Sciatic nerve (tissue), 2 donors: ENCODE results near the gene CR1L. TPM values are rescaled to one million over a fixed set of nuclear protein-coding genes. Genes with fewer than 3 reads are reported as not detected.
"Not testable (repeated sequence)": the region's sequence is repeated elsewhere in the genome, so short reads cannot be mapped to it uniquely, and the experiment has no call there.

Experiments used
- ATAC-seq: fragments of 200-7000 bp; cut with Tn5 transposase; one replicate; pipeline ENCODE4 v1.9.1; 2020; ENCODE audit warnings: mild to moderate bottlenecking, moderate library complexity
- DNase-seq: peaks from one replicate; pipeline ENCODE4 v3.0.0-alpha.2; 2020; ENCODE audit warnings: low spot score
- intact Hi-C: fragments of 100-400 bp; cut with DNase I; formaldehyde crosslinking; loops from one replicate; pipeline ENCODE4 v1.14.2; 2022
- total RNA-seq: library from RNA; stranded (reverse); fragmentation: NEBNext Ultra II Directional; extraction: Animal tissue kit (Norgen Biotek cat#: 25700); gene quantifications from one replicate; pipeline ENCODE4 v1.2.1, GENCODE V29; 2021
- donor health status: DM: no; HTN: no; CAD: no.
- donor health status: DM: no; HTN: no; CAD: no.

Gene CR1L
- total RNA-seq, 1 donor from 2014 or later = 0.45 TPM

DNA sequence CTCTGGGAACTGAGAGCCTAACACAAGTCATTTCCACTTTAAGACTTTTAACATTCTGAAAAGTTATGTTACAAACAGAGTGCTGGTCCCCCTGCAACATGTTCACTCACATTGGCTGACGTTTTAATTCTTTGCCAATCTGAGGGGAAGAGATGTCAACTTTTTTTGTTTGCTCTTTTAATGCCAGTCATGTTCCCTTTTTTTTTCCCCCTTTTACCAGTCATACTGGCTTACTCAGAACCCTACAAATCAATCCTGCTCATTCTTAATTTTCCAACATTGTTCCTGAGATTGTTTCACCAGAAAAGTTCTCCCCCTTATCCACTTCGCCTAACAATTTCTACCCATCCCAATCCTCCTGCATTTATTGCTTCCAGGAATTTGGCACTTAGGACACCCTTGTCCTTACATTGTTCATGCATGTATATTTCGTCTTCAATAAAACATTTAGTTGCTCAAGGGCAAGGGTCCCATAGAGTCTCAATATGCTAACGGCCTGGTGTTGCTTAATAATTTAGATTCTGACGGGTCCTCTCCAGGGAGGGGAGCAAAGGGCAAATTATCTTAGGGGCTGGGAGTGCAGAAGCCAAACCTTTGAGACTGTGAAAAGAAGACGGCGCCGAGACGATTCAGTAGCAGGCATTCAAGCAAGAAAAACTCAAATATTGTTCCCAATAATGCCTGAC is 624 bp upstream of the CR1L start:
- no peak for ATAC-seq

DNA sequence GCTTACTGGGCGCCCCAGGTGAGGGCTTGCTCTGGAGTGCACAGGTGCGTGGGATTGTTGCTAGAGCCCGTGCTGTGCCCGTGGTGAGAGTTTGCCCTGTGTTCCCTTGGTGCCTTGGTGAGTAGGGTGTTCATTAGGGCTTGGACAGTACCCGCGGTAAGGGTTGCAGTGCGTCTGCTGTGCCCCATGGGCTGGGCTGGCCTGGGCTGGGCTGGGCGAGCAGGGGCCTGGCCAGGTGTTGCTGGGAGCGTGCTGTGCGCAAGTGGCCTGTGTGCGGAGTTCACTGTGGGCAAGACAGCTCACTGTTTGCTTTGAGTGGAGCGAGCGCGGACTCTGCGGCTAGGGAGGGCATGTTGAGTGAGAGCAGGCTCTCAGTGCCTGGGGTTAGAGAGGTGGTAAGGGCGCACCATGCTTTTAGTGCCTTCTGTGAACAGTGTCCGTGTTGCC is 725 bp downstream of the CR1L start:
- no peak for DNase-seq
- intact Hi-C loops = no loop called here
- peak; percentile 40 for ATAC-seq

More for the DNA sequence above, 624 bp upstream of the CR1L start:
- no peak for DNase-seq
- intact Hi-C loops = no loop called here

DNA sequence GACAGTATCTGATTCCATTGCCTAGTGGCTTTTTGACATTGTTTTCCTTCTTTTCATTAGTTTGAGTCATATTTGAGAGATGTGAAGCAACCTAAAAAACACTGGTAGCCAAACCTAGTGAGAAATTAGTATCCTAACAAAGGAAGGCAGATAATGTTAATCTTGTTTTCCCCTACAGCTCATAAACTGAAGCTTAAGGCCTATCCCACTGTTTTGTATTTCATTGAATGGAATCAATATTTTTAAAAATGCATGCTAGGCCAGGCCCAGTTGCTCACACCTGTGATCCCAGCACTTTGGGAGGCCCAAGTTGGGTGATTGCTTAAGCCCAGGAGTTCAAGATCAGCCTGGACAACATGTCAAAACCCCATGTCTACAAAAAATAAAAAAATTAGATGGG is 1.2 kb downstream of the CR1L start:
- intact Hi-C loops = no loop called here

DNA sequence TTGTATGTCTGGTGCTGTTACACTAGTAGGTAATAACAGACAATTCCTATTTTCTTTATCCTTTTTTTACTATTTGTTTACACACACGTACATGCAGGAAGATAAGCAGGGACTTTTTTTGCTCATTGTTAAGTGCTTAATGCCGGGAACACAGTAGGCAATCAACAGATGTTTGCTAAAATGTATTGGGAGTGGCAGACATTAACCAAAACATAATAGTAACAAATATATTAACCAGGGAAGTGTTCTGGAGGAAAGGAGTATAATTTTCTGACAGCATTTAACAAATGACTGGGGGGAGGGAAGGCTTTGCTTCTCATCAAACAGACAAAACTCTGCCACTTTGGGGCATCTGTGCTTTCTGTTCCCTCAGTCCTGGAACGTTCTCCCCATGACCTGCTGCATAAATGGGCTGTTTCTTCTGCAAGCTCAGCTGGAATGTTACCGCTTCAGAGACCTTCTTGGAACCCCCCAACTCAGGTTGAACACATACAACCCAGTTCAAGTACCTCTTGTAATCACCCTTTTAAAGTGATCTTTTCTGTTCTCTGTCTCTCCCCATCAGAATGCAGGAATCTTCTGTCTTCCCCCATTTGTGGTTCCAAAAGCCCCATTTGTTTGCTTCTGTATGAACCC is 2.1 kb downstream of the CR1L start:
- DNase-seq (no peak), ATAC-seq (no peak)
- intact Hi-C loops = no loop called here

More for the DNA sequence above, 1.2 kb downstream of the CR1L start:
- ATAC-seq (no peak), DNase-seq (no peak)

DNA sequence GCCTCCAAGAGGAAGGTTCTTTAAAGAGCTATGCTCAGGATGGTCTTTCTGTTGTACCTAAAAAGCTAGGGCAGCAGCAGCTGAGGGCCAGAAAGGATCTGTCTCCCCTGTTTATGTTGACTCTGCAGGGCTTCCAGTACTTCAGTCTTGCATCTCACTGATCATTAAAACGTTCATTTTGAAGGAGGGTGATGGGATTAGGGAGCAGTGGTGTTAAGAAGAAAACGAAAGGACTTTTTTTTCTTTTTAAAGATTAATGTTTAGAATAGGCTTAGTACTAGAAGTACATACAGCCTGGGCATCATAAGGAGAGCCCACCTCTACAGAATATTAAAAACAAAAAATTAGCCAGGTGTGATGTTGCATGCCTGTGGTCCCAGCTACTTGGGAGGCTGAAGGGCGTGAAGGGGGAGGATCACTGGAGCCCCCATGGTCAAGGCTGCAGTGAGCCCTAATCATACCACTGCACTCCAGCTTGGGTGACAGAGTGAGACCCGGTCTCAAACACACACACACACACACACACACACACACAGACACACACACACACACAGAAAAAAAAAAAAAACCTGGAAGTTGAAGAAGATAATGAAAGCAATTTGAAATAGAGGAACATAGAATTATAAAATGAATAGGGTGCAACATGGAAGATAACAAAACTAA is 2.9 kb downstream of the CR1L start:
- intact Hi-C loops = no loop called here
- no peak for ATAC-seq
- no peak for DNase-seq

DNA sequence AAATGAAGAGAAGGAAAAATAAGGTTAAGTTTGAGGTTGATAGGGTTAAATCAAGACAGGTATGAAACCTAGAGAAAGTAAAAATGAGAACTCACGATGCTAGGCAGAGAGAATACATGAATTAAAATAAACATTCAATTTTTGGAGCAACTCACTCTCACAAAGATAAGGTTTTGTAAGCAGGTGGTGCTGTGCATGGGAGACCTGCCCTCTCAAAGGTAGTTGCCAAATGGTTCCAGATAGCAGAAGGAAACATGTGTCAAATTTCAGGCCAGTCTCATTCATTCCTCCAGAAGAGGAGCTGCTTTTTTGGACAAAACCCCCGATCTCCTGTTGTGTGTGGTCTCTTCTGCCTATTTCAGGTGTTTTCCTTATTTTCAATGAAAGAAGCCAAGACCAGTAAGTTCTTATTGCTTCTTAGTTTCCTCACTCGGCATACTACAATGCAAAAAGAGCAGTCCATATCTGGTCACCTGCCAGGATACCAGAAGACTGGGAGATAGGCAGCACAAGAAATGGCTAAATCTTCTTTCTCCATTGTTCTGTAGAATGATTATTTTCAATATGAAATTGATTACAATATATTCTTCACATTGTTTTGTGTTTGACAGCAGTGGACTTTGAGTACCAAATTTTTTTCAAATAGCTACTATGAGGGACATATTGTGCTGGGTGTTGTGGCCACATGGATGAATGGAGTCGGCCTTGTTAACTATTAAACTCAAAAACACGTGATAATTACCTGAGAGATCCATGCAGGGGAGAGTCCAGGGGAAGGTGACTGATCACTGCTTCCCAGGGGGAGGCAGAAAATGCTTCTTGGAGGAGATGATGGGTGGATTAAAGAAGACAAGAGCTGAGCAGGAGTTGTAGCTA is 3.6 kb downstream of the CR1L start:
- ATAC-seq = no peak
- intact Hi-C loops = no loop called here

DNA sequence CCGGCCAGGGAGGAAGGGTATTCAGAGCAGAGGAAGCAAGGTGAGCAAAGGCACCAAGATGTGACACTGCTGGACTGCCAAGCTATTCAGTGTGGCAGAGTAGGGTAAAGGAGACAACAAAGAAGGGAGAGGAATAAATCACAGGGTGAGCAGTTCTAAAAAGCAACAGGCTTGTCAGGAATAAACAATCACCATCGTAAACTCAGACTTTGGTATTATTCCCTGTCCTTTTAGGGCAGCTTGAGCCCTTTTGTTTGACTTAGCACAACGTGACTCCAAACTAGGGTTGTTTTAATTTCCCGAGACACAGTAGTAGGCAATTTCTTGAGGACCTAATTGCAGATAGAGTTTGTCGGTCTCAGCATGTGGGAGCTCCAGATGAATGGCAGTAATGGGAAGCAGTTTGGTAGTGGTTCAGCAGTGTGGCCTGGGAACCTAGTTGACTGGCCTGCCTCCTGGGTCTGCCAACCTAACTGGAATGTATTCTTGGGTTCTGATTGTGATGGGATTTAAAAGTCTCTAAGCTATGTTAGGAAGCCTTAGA is 4.3 kb downstream of the CR1L start:
- DNase-seq = no peak
- ATAC-seq = no peak
- intact Hi-C loops = no loop called here

More for the DNA sequence above, 3.6 kb downstream of the CR1L start:
- no peak for DNase-seq

DNA sequence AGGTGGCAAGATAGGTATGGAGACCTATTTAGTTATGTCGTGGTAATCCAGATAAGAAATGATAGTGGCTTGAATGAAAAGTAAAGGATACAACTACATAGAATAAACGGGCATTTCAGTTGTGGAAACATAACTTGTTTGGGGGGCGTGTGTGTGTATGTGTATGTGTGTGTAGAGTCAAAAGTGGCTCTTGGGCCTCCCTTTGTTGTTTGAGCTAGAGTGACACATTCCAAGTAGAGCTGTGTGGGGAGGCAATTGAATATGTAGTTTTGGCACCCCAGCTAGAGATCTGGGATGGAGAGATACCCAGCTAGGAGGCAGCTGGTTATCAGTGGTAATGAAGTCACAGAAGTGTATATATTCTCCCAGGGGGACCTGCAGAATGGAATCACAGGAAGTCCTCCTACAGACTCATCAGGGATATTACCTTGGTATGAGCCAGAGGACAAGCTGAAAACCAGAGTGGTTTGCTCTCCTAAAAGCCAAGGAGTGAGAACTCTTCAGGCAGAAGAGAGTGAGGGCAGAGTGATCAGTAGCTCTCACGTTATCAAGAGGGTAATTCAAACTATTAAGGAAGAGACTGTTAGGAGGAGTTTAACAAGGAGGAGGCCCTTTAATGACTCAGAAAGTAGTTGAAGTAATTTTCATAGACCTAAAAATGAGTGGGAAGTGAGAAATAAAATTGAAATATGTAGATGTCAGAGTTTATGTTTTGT is 5.1 kb downstream of the CR1L start:
- intact Hi-C loops = no loop called here
- no peak for ATAC-seq
- DNase-seq = no peak

DNA sequence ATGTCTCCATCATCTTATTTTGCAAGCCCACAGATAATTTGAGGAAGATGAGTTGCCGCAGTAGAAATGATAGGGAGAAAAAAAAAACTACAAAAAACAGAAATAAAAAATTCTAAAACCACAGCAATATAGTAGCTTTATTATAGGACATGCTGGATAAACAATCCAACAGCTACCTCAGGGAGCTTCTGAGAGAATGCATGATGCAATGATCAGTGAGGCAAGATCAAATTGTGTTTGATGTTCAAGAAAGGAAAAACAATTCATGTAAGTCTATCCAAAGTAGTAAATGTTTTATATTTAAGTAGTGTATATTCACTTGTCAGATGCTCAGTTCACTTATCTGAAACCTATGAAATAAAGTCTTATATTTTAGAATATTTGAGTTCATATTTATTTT is 6.7 kb downstream of the CR1L start:
- ATAC-seq (no peak), DNase-seq (no peak)
- intact Hi-C loops = no loop called here

DNA sequence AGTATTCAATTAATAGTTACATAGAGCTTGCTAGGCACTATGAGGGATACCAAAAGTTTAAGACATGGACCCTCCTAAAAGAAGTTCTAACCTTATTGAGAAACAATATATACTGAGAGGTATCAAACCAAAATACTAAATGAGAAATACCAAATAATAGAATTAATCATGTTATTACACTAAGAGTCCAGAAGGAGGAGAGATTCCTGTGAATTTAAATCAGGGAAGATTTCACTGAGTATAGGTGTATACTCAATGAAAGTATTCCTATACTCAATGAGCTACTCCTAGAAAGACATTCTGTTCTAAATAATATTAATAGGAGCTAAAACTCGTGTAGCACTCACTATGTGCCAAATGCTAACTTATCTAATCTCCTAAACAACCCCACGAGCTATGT is 9.4 kb downstream of the CR1L start:
- intact Hi-C loops = no loop called here
- DNase-seq (no peak), ATAC-seq (no peak)

DNA sequence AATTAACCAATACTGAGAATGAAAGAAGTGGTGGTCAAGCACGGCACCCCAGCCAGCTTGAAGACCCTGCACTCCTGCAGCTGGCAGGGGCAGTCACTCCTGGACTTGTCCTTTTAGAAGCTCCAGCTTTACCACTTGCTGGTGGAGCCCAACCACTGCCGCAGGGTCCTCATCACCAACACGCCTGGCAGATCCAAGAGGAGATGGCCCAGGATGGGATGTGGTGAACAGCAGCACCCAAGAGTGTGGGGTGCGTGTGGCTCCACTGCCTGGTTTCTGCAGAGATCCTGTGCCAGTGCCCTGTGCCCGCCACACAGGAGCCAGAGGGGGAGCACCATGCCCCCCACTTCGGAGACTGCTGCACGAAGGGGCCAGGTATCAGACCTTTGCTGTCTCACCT is 13.5 kb downstream of the CR1L start:
- DNase-seq = no peak
- ATAC-seq = no peak
- intact Hi-C loops = no loop called here

DNA sequence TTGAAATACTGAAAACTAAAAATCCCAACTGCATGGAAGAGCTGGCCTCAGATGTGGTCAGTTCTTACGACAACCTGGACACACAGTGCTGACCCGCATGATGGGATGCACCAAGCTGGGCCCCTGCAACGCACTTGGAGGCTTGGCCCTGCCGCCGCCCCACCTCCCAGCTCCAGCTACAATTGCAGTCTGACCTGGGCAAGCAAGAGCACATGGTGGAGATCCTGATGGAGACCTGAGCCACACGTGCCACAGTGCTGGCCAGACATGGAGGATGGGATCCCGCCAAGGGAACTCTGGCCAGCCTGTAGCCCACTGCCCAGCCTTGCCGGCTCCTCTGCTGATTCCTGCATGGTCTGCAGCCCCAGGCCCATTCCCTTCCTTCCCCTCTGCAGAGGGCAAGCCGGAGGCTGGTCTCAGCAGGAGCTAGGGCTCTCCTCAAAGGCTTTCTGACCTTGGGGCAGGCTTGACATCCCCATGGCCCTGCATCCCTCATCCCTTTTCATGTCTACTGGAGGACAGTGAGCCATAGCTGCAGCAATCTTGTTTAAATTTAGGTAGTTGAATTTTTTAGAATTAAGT is 14.1 kb downstream of the CR1L start:
- intact Hi-C loops = no loop called here
- DNase-seq (no peak), ATAC-seq (no peak)

DNA sequence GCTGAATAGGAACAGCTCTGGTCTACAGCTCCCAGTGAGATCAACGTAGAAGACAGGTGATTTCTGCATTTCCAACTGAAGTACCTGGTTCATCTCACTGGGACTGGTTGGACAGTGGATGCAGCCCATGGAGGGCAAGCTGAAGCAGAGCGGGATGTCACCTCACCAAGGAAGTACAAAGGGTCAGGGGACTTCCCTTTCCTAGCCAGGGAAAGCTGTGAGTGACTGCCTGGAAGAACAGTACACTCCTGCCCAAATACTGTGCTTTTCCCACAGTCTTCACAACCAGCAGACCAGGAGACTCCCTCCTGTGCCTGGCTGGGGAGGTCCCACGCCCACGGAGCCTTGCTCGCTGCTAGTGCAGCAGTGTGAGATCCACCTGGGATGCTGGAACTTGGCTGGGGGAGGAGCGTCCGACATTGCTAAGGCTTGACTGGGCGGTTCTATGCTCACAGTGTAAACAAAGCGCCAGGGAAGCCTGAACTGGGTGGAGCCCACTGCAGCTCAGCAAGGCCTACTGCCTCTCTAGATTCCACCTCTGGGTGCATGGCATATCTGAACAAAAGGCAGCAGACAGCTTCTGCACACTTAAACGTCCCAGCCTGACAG is 14.7 kb downstream of the CR1L start:
- intact Hi-C loops = no loop called here
- DNase-seq (no peak), ATAC-seq (no peak)

DNA sequence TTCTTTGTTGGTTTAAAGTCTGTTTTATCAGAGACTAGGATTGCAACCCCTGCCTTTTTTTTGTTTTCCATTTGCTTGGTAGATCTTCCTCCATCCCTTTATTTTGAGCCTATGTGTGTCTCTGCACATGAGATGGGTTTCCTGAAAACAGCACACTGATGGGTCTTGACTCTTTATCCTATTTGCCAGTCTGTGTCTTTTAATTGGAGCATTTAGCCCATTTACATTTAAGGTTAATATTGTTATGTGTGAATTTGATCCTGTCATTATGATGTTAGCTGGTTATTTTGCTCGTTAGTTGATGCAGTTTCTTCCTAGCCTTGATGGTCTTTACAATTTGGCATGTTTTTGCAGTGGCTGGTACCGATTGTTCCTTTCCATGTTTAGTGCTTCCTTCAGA is 16.5 kb downstream of the CR1L start:
- ATAC-seq, intact Hi-C loops, DNase-seq: not testable (repeated sequence)

DNA sequence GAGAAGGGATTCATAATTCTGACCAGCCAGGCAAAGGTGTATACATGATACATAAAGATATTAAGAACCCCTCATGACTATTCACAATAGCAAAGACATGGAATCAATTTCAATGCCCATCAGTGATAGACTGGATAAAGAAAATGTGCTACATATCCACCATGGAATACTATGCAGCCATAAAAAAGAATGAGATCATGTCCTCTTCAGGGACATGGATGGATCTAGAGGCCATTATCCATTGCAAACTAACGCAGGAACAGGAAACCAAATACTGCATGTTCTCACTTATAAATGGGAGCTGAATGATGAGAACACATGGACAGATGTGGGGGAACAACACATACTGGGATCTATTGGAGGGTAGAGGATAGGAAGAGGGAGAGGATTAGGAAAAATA is 21.4 kb downstream of the CR1L start:
- intact Hi-C loops = no loop called here
- ATAC-seq = no peak
- DNase-seq = no peak

DNA sequence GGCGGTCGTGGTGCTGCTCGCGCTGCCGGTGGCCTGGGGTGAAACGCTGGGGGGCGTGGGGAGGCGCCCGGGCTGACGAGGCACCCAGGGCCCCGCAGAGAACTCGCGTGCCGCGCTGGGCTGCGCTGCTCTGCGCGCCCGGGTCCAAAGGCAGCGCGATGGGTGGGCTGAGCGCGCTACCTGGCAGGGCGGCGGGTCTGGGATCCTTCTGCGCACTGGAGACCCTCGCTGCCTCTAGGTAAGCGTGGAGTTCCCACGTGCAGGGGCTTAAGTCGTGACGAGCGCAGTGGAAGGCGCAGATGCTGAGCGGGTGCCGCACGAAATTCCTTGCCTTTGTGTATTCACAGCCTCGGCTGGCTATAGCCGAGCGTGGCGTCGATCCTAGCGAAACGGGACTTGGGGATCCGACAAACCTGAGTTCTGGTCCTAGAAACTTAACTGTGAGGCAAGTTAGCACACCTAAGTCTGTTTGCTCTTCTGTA is 24.6 kb downstream of the CR1L start:
- no peak for ATAC-seq
- intact Hi-C loops = no loop called here
- no peak for DNase-seq

DNA sequence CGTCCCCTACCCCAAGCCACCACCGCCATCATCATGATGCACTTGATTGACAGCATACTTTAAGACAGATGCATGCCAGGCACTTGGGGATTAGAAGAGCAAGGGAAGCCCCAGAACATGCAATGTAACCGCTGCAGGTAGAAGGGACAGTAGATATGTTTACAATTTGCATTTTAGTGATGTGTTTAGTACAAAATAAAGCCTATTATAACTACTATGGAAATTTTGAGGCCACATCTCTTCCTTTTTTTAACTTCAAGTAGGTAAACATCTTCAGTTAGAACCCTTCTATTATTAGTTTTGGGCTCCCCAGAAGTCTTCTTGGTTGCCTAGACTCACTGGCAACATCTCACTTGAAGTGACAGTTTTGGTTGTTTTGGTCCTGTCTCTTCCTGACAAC is 25.3 kb downstream of the CR1L start:
- intact Hi-C loops = no loop called here
- DNase-seq = no peak
- ATAC-seq = no peak

DNA sequence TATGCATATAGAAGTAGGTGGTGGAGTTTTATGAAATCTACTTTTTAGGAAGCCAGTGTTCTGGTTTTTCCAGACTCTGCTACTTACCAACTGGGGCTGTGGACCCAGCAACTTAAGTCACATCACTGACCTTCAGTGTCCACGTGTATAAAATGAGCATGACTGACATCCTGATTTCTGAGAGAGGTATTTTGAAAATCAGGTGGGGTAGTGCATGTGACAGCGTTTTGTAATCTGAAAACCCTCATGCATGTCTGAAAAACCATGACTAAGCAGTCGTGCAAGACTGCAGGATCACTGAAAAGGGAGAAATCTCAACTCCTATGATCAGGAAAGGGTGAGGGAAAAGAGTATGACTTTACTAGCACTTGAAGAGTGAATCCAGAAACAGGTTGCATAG is 26.1 kb downstream of the CR1L start:
- intact Hi-C loops = no loop called here
- DNase-seq (no peak), ATAC-seq (no peak)
